HG02798 (cell line): ENCODE results near the gene PEAK3.

ENCODE experiments used
- ATAC-seq: cut with Tn5 transposase; IDR thresholded peaks from one replicate; pipeline ENCODE4 v1.9.1; 2021; ENCODE audit warnings: mild to moderate bottlenecking; ENCODE audit not compliant: unreplicated experiment, poor library complexity

The PEAK3 gene

DNA sequence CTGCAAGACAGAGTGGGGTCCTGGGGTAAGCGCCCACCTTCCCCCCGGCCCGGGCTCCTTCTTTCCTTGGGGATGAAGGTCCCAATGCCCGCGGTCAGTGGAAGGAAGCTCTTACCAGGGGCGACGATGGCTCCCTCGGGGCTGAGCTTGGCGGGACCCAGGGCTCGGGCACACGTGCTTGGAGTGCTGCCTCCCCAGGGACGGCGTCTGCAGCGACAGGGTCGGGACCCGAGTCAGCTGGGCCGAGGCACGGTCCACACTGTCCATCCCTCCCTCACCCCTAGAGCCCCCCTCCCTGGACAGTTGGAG lies 29.2 kb downstream of the PEAK3 start:
- no peak for ATAC-seq

DNA sequence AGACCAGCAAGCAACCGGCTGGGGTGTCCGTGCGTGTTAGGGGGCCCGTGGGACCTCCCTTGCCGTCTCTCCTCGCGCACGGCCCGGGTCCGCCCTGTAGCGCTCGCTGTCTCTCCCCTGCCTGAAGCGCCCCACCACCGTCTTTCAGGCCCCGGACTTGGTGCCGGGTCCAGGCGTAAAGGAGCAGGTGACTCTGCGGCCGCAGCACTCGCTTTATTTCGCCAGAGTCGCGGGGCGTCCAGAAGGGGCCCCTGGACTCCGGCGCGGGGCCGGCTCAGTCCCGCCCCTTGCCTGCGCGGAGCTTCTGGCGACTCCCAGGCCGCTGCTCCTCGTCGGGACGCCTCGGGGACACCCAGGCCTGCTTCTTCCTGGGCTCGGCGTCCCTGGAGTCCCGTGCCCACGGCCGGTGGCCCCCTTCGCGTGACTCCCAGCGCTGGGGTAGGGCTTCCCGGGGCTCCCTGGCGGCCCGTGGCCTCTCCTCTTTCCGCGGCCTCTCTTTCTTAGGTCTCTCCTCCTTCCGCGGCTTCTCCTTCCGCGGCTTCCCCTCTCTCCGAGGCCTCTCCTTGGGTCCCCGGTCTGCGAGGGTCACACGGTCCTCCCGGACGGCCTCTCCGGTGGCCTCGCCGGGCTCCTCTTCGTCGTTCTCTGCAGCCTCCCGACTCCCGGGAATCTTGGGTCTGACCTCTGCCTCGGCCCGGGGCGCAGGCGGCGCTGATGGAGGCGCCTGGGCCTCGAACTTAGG lies 29.7 kb downstream of the PEAK3 start:
- no peak for ATAC-seq

GRCh38 chr19:2251106-2252054 lies 30.6 kb downstream of the PEAK3 start:
- no peak for ATAC-seq

DNA sequence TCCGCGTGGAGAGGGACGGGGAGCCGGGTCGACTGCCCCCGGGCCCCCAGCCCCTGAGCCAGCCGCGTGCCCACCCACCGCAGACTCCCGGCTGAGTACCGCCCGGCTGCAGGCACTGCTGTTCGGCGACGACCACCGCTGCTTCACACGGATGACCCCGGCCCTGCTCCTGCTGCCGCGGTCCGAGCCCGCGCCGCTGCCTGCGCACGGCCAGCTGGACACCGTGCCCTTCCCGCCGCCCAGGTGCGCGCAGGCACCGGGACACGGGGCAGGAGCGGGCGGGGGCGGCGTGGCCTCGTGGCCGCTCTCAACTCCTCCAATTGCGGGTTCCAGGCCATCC lies 31.2 kb downstream of the PEAK3 start:
- no peak for ATAC-seq

DNA sequence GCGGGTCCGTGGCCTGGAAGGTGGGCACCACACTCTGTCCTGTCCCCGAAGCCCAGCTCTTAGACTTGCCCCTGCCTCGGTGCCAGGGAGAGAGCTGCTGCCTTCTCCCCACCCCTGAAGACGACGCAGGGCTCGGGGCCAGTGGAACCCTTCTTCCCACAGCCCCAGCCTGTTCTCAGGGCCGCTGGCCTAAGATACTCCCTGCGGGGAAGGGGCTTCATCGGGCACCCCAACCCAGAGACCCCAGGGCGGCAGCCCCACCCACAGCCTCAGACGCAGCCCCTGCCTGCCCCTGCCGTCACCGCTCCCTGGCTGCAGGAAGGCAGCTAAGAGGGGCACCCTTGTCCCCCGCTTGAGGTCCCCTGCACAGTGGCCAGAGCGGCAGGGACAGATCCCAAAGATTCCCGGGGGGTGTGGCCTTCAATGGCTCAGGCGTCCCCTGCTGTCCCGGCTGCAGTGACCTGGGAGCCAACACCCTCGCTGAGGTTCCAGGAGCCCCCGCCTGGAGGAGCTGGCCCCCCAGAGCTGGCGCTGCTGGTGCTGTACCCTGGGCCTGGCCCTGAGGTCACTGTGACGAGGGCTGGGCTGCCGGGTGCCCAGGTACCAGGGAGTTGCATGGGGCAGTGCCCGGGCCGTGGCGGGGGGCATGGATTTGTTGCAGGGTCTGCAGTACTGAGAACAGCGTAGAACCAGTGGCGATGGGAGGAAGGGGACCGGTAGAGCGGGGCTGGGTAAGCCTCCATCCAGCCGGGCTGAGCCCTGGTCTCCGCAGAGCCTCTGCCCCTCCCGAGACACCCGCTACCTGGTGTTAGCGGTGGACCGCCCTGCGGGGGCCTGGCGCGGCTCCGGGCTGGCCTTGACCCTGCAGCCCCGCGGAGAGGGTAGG lies 31.9 kb downstream of the PEAK3 start:
- ATAC-seq: no peak

GRCh38 chr19:2249010-2249866 lies 32.7 kb downstream of the PEAK3 start, which contains the start of gene AMH:
Gene AMH (plus strand): TSS chr19:2249323. CDS start chr19:2249333, 10 bp downstream.
- no peak for ATAC-seq

DNA sequence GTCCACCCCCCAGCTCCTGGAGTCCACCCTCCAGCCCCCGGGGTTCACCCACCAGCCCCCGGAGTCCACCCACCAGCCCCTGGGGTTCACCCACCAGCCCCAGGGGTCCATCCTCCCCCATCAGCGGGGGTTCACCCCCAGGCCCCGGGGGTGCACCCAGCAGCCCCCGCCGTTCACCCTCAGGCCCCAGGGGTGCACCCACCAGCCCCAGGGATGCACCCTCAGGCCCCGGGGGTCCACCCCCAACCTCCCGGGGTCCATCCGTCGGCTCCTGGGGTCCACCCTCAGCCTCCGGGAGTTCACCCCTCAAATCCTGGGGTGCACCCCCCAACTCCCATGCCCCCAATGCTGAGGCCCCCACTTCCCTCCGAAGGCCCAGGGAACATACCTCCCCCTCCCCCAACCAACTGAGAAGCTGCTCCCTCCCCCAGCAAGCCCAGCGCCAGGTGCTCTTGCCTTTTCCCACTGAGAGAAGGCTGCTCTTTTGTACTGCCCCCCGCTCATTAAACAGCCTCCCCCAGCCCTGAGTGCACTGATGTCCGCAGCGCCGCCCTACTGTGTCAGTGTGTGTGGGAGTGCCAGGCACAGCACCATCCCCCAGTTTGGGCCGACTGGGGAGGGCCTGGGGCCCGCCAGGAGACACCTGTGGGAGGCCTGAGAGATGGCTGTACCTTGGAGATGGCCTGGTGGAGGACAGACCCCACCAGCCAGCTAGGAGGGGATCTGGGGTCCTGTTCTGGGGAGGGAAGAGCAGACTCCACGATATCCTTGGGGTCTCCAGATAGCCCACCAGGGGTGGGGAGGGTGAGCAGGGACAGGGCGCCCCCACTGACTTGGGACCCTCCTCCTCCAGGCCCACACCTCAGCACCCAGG lies 33.6 kb downstream of the PEAK3 start:
- ATAC-seq: no peak

DNA sequence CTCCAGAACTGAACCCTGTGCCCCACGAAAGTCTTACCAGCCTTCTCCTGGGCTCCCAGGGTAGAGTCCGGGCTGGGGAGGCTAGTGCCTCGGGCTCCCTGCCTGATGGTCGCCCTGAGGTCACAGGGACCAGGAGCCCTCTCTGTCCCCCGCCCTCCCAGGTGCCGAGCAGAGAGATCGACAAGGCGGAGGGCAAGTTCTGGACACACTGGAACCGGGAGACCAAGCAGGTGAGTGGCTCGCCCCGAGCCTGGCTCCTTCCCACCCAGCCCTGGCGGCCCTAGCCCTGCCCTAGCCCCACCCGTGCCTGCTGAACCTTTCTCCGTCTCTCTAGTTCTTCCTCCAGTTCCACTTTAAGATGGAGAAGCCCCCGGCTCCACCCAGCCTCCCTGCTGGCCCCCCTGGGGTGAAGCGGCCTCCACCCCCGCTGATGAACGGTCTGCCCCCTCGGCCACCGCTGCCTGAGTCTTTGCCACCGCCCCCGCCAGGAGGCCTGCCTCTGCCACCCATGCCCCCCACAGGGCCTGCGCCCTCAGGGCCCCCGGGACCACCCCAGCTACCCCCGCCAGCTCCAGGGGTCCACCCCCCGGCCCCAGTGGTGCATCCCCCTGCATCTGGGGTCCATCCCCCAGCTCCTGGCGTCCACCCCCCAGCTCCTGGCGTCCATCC lies 34.4 kb downstream of the PEAK3 start:
- ATAC-seq: no peak

DNA sequence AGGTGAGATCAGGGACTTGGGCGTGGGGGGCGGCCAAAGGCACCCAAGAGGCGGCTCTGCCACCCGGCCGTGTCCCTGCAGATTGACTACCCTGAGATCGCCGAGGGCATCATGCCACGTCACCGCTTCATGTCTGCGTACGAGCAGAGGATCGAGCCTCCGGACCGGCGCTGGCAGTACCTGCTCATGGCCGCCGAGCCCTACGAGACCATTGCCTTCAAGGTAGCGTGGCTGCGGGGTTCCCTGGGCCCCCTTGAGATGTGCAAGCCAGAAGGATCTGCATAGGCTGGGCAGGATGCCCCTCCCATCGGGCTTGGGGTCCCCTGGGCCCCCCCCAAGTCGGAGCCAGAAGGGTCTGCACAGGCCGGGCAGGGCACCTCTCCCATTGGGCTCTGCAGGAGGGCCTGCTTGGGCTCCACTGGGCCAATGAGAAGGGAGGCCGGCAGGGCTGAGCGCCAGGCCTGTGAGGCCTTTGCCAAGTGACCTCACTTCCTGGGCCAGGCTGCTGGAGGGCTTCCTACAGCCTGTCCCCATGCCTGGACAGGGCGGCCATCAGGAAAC lies 35.1 kb downstream of the PEAK3 start:
- no peak for ATAC-seq

DNA sequence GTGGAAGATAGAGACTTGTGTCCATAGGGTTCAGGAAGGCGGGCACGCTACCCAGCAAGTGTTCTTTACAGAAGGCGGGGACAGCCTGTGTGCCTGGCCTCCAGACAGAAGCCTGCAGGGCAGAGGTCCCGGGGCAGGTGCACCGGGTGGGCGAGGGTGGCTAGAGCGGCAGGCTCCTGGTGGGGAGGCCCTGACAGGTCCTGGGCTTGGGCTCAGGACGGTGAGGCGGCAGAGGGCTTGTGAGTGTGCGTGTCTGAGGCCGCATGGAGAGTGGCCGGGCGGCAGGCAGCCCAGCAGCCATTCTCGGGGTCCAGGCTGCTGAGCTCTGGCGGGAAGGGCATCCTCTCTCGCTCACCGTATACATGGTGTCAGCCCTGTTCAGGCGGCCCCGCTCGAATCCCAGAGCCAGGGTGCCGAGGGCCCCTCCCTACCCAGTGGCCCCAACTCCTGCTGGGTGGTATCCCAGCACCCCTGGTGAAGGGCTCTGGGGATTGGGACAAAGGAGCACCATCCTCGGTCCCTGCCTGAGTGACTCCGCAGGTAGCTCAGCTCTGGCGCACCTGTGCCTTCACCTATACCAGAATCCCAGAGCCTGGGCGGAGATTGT lies 35.9 kb downstream of the PEAK3 start:
- no peak for ATAC-seq

GRCh38 chr19:2245273-2245672 lies 36.7 kb downstream of the PEAK3 start:
- ATAC-seq: no peak

DNA sequence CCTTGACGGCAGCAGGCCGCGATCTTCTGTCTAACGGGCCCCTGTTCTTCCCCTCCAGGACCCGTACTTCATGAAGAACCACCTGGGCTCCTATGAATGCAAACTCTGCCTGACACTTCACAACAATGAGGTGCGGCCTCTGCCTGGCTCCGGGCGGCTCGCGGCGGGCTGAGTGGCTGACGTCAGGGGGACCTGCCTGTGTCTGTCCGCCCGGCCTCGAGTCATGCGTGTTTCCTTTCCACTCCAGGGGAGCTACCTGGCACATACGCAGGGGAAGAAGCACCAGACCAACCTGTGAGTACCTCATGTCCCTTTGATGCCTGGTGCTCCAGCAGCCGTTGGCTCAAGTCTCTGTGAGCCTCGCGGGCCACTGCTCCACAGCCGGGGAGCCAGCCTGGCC lies 37.5 kb downstream of the PEAK3 start:
- no peak for ATAC-seq

DNA sequence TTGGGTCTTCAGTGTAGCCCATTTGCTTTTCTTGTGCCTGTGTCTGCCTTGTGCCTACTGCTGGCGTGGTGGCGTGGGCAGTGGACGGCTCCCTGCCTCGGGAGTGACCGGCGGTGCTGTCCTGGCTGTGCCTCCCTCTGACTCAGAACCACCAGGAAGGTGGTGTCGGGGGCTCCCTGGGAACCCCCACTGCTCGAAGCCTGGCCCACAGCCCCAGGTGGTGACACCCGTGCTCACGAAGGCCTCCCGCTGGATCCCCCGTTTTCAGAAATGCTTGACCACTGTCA lies 37.9 kb downstream of the PEAK3 start:
- ATAC-seq: no peak

- ATAC-seq: no peak
These were observed 38.5 kb downstream of the PEAK3 start for GRCh38 chr19:2243274-2244124.

DNA sequence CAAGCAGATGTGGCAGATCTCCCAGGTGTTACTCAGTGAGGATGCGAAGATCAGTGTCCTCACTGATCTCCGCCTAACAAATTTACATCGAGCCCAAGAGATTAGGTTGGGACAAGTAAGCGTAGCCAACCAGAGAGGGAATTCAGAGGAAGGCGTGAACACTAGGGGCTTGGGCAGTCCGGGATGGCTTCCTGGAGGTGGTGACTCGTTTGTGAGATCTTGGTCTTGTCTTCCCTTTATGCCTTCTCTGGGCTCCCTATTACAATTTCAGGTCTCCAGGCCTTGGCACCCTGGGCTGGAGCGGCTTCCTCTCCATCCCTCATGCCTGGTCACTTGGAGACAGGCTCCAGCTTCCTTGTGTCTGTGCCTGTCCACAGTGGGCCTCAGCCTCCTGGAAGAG lies 39.2 kb downstream of the PEAK3 start:
- ATAC-seq: no peak

GRCh38 chr19:2242092-2242537 lies 39.9 kb downstream of the PEAK3 start:
- ATAC-seq: no peak
